GM12874 (cell line): Measurements from ENCODE around the gene FUCA2.

ENCODE experiments used
- CTCF ChIP-seq: IDR thresholded peaks from 2 replicates; pipeline ENCODE4 v1.5.1; 2011; ENCODE audit warnings: low read depth, mild to moderate bottlenecking, control low read depth, low read length, moderate library complexity; ENCODE audit not compliant: insufficient read depth

The FUCA2 gene

GRCh38 chr6:143490775-143491174 is 20.7 kb downstream of the FUCA2 start:
- no peak for TF ChIP-seq CTCF

GRCh38 chr6:143490244-143490643 is 21.3 kb downstream of the FUCA2 start:
- no peak for TF ChIP-seq CTCF

- no peak for TF ChIP-seq CTCF
These were observed 24.8 kb downstream of the FUCA2 start for GRCh38 chr6:143486752-143487151.

GRCh38 chr6:143485967-143486366 is 25.6 kb downstream of the FUCA2 start:
- no peak for TF ChIP-seq CTCF

GRCh38 chr6:143482593-143482992 is 28.9 kb downstream of the FUCA2 start:
- no peak for TF ChIP-seq CTCF

- no peak for TF ChIP-seq CTCF
These were observed 32.9 kb downstream of the FUCA2 start for GRCh38 chr6:143478479-143479062.

GRCh38 chr6:143476545-143476944 is 35.0 kb downstream of the FUCA2 start:
- TF ChIP-seq CTCF, result no peak
